Measurements from ENCODE around the gene SGIP1. TPM values are rescaled to one million over a fixed set of nuclear protein-coding genes. Genes with fewer than 3 reads are reported as not detected.

The SGIP1 gene
- not detected in 5 replicates for total RNA-seq (2022; extraction: Qiagen RNA extraction; ENCODE audit: low read depth)

DNA sequence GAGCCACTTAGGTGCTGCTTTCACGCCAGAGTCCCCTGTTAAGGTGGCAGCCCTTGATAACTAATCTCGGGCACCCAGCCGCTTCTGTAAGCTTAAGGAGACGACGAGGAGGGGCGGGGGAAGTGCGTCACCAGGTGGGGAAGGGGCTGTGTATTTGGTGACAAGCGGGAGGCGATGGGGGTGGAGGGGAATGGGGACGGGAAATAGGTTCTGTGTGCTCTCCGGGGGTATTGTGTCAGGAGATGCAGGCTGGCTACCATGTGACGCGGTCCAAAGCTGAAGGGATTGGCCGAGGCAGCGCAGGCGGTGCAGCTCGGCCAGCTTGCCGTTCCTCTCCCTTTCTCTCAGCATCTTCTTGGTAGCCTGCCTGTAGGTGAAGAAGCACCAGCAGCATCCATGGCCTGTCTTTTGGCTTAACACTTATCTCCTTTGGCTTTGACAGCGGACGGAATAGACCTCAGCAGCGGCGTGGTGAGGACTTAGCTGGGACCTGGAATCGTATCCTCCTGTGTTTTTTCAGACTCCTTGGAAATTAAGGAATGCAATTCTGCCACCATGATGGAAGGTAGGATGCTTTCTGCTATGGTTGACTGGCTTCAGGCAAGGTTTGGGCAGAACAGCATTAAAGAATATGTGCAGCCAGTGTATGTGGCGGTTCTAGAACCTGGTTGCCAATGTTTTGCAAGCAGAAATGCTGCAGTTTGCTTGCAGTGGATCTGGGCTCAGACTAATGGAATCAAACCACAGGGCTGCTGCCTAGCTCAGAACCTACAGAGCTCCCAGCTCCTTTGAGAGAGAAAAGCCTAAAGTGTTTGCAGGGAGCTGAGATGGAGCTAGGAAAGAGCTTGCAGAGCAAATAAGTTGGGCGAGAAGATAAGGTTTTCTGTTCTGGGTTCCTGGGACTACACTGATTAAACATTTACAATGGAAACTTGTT lies at the start of gene SGIP1:
SGIP1 (plus strand) TSS at position 350 of the 937 bp plus-strand sequence; CDS start at position 556, 206 bp downstream.

GRCh38 chr1:66752000-66752592 lies 218.1 kb downstream of the SGIP1 start, which contains the start of gene DYNLT5:
Gene DYNLT5, plus strand, starts transcription at chr1:66752459. Its CDS starts 2,200 bp downstream, at chr1:66754659.

Other genes starting within 250 kb of the SGIP1 start
- not detected in 5 replicates for gene DYNLT5, start 218.3 kb downstream of the SGIP1 start, total RNA-seq (2022; extraction: Qiagen RNA extraction; ENCODE audit: low read depth)

All from A549 treated with GW870086 at 1 μM for 4 hours (cell line).